Measurements from ENCODE around the gene TRPM6.

DNA sequence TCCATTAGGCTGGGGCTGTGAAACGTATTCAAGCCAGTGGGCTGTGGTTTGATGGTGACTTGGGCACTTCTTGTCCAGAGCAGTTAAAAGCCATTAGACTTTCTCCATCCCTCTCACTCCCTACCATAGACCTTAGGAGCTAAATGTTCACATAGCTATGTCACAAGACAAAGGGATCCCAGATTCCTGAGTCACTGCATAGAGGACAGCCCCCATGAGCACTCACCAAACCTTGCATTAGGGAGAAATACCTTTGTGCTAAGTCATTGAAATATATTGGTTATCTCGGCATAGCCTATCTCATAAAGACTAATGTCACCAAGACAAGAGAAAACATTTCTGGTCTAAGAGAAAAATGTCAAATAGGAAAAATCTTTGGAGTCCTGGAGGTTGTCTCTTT, 104.3 kb downstream of the TRPM6 start:
- no peak for TF ChIP-seq POLR2A (IDR thresholded peaks at IDR 0.05)
- TF ChIP-seq, protein P1, sequence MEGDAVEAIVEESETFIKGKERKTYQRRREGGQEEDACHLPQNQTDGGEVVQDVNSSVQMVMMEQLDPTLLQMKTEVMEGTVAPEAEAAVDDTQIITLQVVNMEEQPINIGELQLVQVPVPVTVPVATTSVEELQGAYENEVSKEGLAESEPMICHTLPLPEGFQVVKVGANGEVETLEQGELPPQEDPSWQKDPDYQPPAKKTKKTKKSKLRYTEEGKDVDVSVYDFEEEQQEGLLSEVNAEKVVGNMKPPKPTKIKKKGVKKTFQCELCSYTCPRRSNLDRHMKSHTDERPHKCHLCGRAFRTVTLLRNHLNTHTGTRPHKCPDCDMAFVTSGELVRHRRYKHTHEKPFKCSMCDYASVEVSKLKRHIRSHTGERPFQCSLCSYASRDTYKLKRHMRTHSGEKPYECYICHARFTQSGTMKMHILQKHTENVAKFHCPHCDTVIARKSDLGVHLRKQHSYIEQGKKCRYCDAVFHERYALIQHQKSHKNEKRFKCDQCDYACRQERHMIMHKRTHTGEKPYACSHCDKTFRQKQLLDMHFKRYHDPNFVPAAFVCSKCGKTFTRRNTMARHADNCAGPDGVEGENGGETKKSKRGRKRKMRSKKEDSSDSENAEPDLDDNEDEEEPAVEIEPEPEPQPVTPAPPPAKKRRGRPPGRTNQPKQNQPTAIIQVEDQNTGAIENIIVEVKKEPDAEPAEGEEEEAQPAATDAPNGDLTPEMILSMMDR (IDR thresholded peaks at IDR 0.05): no peak

Measured in testis (tissue), 2 donors.